WTC11 (cell line): ENCODE data around the gene RYR3. TPM values are rescaled to one million over a fixed set of nuclear protein-coding genes. Genes with fewer than 3 reads are reported as not detected.

Source experiments
- ATAC-seq: fragments of 200-7000 bp; cut with Tn5 transposase; 2 replicates; pipeline ENCODE4 v1.10.0; 2021; ENCODE audit warnings: mild to moderate bottlenecking, moderate library complexity
- CTCF ChIA-PET: fragments of 300-600 bp; sonication (Branson Sonifier 250); formaldehyde crosslinking; loops from one replicate; lab custom pipeline; 2021; ENCODE audit warnings: antibody characterized with exemption; lab: Charles Lee
- POLR2A ChIA-PET: fragments of 350-600 bp; sonication (Branson Sonifier 250); formaldehyde crosslinking; loops from one replicate; lab custom pipeline; 2021; ENCODE audit warnings: antibody characterized with exemption; lab: Charles Lee
- DNase-seq: peaks from one replicate; pipeline ENCODE4 v3.0.0; 2021; ENCODE audit warnings: low spot score
- H3K27ac Mint-ChIP-seq: 2 replicates; pipeline ENCODE4 v1.8.0; 2021; ENCODE audit warnings: mixed read lengths
- H3K27me3 Mint-ChIP-seq: 2 replicates; pipeline ENCODE4 v1.8.0; 2021; ENCODE audit warnings: low read depth, mild to moderate bottlenecking, moderate library complexity, mixed read lengths
- H3K36me3 Mint-ChIP-seq: 2 replicates; pipeline ENCODE4 v1.8.0; 2021; ENCODE audit warnings: mixed read lengths
- H3K4me1 Mint-ChIP-seq: 2 replicates; pipeline ENCODE4 v1.8.0; 2022; ENCODE audit warnings: mixed read lengths
- H3K4me3 Mint-ChIP-seq: 2 replicates; pipeline ENCODE4 v1.8.0; 2021; ENCODE audit warnings: mild to moderate bottlenecking, moderate library complexity, mixed read lengths
- H3K9me3 Mint-ChIP-seq: 2 replicates; pipeline ENCODE4 v1.8.0; 2021; ENCODE audit warnings: mixed read lengths
- ETV6 ChIP-seq: sonication (generic); formaldehyde crosslinking; IDR thresholded peaks from 2 replicates; pipeline ENCODE4 v1.8.1; 2022; ENCODE audit warnings: mild to moderate bottlenecking, missing genetic modification reagents
- FOXK1 ChIP-seq: sonication (generic); formaldehyde crosslinking; IDR thresholded peaks from 2 replicates; pipeline ENCODE4 v1.8.0; 2022; ENCODE audit warnings: mild to moderate bottlenecking, moderate library complexity, missing genetic modification reagents
- GABPB1 ChIP-seq: sonication (generic); formaldehyde crosslinking; IDR thresholded peaks from 2 replicates; pipeline ENCODE4 v1.8.1; 2023; ENCODE audit warnings: mild to moderate bottlenecking, missing genetic modification reagents
- JUN ChIP-seq: sonication (generic); formaldehyde crosslinking; IDR thresholded peaks from 2 replicates; pipeline ENCODE4 v1.8.0; 2023; ENCODE audit warnings: mild to moderate bottlenecking, missing genetic modification reagents
- KAT7 ChIP-seq: sonication (generic); formaldehyde crosslinking; IDR thresholded peaks from 2 replicates; pipeline ENCODE4 v1.8.1; 2023; ENCODE audit warnings: missing genetic modification reagents, mild to moderate bottlenecking, borderline replicate concordance
- NR3C1 ChIP-seq: sonication (generic); formaldehyde crosslinking; conservative IDR thresholded peaks from 2 replicates; pipeline ENCODE4 v1.8.1; 2023; ENCODE audit warnings: low read depth, mild to moderate bottlenecking, missing genetic modification reagents
- OVOL2 ChIP-seq: fragments of 250-450 bp; sonication (Bioruptor Pico); IDR thresholded peaks from 2 replicates; pipeline ENCODE4 v1.9.0; 2021; ENCODE audit warnings: mild to moderate bottlenecking, borderline replicate concordance
- RORB ChIP-seq: fragments of 250-450 bp; sonication (Bioruptor Pico); IDR thresholded peaks from 2 replicates; pipeline ENCODE4 v1.9.0; 2021; ENCODE audit warnings: mild to moderate bottlenecking
- TEAD4 ChIP-seq: sonication (generic); formaldehyde crosslinking; IDR thresholded peaks from 2 replicates; pipeline ENCODE4 v1.8.0; 2022; ENCODE audit warnings: mild to moderate bottlenecking, missing genetic modification reagents
- ZNF121 ChIP-seq: sonication (generic); formaldehyde crosslinking; IDR thresholded peaks from 2 replicates; pipeline ENCODE4 v1.8.0; 2023; ENCODE audit warnings: missing genetic modification reagents
- total RNA-seq: library from RNA; stranded (reverse); gene quantifications from 3 replicates; pipeline ENCODE4 v1.2.3, GENCODE V29; 2021
- TF ChIP-seq, protein P1 (sequence below): sonication (generic); formaldehyde crosslinking; IDR thresholded peaks from 2 replicates; pipeline ENCODE4 v1.8.1; 2022; ENCODE audit warnings: missing genetic modification reagents, borderline replicate concordance
- TF ChIP-seq, protein P2 (sequence below): fragments of 250-450 bp; sonication (Bioruptor Pico); IDR thresholded peaks from 2 replicates; pipeline ENCODE4 v1.9.0; 2021; ENCODE audit warnings: mild to moderate bottlenecking, borderline replicate concordance
- TF ChIP-seq, protein P3 (sequence below): sonication (generic); formaldehyde crosslinking; IDR thresholded peaks from 2 replicates; pipeline ENCODE4 v1.8.1; 2023; ENCODE audit warnings: mild to moderate bottlenecking, missing genetic modification reagents
- TF ChIP-seq, protein P4 (sequence below): fragments of 250-450 bp; sonication (Bioruptor Pico); IDR thresholded peaks from 2 replicates; pipeline ENCODE4 v1.9.0; 2021; ENCODE audit warnings: moderate library complexity, mild to moderate bottlenecking, inconsistent platforms, borderline replicate concordance
- TF ChIP-seq, protein P5 (sequence below): fragments of 250-450 bp; sonication (Bioruptor Pico); IDR thresholded peaks from 2 replicates; pipeline ENCODE4 v1.8.0; 2021; ENCODE audit warnings: mild to moderate bottlenecking
- TF ChIP-seq, protein P6 (sequence below): fragments of 200-600 bp; IDR thresholded peaks from 2 replicates; pipeline ENCODE4 v1.8.0; 2022; ENCODE audit warnings: antibody characterized with exemption
- TF ChIP-seq, protein P7 (sequence below): fragments of 250-450 bp; sonication (Bioruptor Pico); conservative IDR thresholded peaks from 2 replicates; pipeline ENCODE4 v1.9.0; 2021; ENCODE audit warnings: mild to moderate bottlenecking
- TF ChIP-seq, protein P8 (sequence below): sonication (generic); formaldehyde crosslinking; conservative IDR thresholded peaks from 2 replicates; pipeline ENCODE4 v1.8.1; 2023; ENCODE audit warnings: mild to moderate bottlenecking, low read depth, missing genetic modification reagents, moderate library complexity

Gene RYR3
- total RNA-seq, 1 experiment from 2014 or later: 1.4 TPM

DNA sequence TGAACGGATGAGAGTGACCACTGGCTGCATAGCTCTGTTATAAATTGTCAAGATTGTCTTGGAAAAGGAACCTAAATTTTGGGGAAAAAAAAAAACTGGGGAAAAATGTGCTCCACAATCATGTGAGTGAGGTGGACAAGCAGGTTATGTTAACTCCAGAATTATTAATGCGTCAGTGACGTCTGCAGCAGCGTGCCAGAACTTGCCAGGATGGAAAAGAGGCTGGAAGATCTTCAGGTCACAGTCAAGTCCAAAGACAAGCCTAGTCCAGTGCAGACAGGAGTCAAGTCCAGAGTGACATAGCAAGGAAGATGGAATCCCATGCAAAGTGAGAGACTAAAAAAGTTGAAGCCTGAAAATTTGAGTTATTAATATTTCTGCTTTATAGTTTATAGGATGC is 140.6 kb downstream of the RYR3 start:
- Mint-ChIP-seq H3K4me1 (peaks cover 18% of the 10 kb centered on the region), H3K4me3 (no peak overlapping the region), H3K27me3 (no peaks in the 10 kb centered on the region), H3K27ac (no peak overlapping the region), H3K9me3 (no peaks in the 10 kb centered on the region), H3K36me3 (no peaks in the 10 kb centered on the region)
- ATAC-seq (no peak), DNase-seq (no peak)
- CTCF ChIA-PET: no interaction called here
- POLR2A ChIA-PET: no interaction called here
- TF ChIP-seq KAT7 (CRISPR knock-in tag) (no peak), JUN (CRISPR knock-in tag) (no peak), FOXK1 (CRISPR knock-in tag) (no peak), GABPB1 (CRISPR knock-in tag) (no peak), ZNF121 (no peak), TEAD4 (CRISPR knock-in tag) (no peak), NR3C1 (no peak), OVOL2 (CRISPR knock-in tag) (no peak), RORB (CRISPR knock-in tag) (no peak), ETV6 (CRISPR knock-in tag) (no peak)
- TF ChIP-seq, protein P1, sequence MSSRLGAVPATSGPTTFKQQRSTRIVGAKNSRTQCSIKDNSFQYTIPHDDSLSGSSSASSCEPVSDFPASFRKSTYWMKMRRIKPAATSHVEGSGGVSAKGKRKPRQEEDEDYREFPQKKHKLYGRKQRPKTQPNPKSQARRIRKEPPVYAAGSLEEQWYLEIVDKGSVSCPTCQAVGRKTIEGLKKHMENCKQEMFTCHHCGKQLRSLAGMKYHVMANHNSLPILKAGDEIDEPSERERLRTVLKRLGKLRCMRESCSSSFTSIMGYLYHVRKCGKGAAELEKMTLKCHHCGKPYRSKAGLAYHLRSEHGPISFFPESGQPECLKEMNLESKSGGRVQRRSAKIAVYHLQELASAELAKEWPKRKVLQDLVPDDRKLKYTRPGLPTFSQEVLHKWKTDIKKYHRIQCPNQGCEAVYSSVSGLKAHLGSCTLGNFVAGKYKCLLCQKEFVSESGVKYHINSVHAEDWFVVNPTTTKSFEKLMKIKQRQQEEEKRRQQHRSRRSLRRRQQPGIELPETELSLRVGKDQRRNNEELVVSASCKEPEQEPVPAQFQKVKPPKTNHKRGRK (CRISPR knock-in tag): no peak
- TF ChIP-seq, protein P2, sequence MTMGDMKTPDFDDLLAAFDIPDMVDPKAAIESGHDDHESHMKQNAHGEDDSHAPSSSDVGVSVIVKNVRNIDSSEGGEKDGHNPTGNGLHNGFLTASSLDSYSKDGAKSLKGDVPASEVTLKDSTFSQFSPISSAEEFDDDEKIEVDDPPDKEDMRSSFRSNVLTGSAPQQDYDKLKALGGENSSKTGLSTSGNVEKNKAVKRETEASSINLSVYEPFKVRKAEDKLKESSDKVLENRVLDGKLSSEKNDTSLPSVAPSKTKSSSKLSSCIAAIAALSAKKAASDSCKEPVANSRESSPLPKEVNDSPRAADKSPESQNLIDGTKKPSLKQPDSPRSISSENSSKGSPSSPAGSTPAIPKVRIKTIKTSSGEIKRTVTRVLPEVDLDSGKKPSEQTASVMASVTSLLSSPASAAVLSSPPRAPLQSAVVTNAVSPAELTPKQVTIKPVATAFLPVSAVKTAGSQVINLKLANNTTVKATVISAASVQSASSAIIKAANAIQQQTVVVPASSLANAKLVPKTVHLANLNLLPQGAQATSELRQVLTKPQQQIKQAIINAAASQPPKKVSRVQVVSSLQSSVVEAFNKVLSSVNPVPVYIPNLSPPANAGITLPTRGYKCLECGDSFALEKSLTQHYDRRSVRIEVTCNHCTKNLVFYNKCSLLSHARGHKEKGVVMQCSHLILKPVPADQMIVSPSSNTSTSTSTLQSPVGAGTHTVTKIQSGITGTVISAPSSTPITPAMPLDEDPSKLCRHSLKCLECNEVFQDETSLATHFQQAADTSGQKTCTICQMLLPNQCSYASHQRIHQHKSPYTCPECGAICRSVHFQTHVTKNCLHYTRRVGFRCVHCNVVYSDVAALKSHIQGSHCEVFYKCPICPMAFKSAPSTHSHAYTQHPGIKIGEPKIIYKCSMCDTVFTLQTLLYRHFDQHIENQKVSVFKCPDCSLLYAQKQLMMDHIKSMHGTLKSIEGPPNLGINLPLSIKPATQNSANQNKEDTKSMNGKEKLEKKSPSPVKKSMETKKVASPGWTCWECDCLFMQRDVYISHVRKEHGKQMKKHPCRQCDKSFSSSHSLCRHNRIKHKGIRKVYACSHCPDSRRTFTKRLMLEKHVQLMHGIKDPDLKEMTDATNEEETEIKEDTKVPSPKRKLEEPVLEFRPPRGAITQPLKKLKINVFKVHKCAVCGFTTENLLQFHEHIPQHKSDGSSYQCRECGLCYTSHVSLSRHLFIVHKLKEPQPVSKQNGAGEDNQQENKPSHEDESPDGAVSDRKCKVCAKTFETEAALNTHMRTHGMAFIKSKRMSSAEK (CRISPR knock-in tag): no peak
- TF ChIP-seq, protein P3, sequence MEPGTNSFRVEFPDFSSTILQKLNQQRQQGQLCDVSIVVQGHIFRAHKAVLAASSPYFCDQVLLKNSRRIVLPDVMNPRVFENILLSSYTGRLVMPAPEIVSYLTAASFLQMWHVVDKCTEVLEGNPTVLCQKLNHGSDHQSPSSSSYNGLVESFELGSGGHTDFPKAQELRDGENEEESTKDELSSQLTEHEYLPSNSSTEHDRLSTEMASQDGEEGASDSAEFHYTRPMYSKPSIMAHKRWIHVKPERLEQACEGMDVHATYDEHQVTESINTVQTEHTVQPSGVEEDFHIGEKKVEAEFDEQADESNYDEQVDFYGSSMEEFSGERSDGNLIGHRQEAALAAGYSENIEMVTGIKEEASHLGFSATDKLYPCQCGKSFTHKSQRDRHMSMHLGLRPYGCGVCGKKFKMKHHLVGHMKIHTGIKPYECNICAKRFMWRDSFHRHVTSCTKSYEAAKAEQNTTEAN (CRISPR knock-in tag): no peak
- TF ChIP-seq, protein P4, sequence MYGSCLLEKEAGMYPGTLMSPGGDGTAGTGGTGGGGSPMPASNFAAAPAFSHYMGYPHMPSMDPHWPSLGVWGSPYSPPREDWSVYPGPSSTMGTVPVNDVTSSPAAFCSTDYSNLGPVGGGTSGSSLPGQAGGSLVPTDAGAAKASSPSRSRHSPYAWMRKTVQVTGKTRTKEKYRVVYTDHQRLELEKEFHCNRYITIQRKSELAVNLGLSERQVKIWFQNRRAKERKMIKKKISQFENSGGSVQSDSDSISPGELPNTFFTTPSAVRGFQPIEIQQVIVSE (CRISPR knock-in tag): no peak
- TF ChIP-seq, protein P5, sequence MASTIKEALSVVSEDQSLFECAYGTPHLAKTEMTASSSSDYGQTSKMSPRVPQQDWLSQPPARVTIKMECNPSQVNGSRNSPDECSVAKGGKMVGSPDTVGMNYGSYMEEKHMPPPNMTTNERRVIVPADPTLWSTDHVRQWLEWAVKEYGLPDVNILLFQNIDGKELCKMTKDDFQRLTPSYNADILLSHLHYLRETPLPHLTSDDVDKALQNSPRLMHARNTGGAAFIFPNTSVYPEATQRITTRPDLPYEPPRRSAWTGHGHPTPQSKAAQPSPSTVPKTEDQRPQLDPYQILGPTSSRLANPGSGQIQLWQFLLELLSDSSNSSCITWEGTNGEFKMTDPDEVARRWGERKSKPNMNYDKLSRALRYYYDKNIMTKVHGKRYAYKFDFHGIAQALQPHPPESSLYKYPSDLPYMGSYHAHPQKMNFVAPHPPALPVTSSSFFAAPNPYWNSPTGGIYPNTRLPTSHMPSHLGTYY (CRISPR knock-in tag): no peak
- TF ChIP-seq, protein P6, sequence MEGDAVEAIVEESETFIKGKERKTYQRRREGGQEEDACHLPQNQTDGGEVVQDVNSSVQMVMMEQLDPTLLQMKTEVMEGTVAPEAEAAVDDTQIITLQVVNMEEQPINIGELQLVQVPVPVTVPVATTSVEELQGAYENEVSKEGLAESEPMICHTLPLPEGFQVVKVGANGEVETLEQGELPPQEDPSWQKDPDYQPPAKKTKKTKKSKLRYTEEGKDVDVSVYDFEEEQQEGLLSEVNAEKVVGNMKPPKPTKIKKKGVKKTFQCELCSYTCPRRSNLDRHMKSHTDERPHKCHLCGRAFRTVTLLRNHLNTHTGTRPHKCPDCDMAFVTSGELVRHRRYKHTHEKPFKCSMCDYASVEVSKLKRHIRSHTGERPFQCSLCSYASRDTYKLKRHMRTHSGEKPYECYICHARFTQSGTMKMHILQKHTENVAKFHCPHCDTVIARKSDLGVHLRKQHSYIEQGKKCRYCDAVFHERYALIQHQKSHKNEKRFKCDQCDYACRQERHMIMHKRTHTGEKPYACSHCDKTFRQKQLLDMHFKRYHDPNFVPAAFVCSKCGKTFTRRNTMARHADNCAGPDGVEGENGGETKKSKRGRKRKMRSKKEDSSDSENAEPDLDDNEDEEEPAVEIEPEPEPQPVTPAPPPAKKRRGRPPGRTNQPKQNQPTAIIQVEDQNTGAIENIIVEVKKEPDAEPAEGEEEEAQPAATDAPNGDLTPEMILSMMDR: no peak
- TF ChIP-seq, protein P7, sequence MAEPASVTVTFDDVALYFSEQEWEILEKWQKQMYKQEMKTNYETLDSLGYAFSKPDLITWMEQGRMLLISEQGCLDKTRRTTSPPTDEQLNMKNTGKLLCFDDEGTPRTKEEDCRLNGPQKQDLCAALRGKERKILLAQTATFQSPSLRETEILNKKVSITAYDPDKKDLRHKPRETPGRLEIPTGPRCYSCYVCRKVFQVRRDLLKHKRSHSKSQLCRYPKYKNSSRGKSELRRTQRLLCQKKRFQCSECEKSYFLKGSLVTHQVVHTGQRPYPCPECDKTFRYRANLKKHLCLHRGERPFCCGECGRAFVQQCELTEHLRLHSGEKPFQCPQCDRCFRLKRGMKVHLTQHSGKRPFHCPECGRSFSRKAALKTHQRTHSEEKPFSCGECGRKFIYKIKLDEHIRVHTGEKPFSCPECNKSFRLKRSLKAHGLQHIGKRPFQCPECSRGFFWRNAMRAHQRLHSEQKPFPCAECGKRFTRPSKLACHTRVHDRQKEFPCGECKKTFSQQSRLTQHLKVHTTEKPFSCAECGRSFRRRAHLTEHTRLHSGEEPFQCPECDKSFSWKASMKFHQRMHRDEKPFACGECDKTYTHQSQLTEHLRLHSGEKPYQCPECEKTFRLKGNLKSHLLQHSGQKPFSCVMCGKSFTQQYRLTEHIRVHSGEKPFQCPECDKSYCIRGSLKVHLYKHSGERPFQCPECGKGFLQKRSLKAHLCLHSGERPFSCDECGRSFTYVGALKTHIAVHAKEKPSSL (CRISPR knock-in tag): no peak
- TF ChIP-seq, protein P8, sequence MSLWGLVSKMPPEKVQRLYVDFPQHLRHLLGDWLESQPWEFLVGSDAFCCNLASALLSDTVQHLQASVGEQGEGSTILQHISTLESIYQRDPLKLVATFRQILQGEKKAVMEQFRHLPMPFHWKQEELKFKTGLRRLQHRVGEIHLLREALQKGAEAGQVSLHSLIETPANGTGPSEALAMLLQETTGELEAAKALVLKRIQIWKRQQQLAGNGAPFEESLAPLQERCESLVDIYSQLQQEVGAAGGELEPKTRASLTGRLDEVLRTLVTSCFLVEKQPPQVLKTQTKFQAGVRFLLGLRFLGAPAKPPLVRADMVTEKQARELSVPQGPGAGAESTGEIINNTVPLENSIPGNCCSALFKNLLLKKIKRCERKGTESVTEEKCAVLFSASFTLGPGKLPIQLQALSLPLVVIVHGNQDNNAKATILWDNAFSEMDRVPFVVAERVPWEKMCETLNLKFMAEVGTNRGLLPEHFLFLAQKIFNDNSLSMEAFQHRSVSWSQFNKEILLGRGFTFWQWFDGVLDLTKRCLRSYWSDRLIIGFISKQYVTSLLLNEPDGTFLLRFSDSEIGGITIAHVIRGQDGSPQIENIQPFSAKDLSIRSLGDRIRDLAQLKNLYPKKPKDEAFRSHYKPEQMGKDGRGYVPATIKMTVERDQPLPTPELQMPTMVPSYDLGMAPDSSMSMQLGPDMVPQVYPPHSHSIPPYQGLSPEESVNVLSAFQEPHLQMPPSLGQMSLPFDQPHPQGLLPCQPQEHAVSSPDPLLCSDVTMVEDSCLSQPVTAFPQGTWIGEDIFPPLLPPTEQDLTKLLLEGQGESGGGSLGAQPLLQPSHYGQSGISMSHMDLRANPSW (CRISPR knock-in tag): no peak
- TF ChIP-seq, all 79 proteins: peak for 0
